Nasal cavity respiratory epithelium epithelial cell of viscerocranial mucosa (primary cell): ENCODE results near the gene ANP32D. TPM values are rescaled to one million over a fixed set of nuclear protein-coding genes. Genes with fewer than 3 reads are reported as not detected.

ENCODE experiments used
- total RNA-seq: library from RNA; depleted of rRNA; stranded (reverse); fragments of >200 nt; gene quantifications from 2 replicates; pipeline ENCODE4 v1.2.3, GENCODE V29; 2014

Gene ANP32D
- total RNA-seq, result not detected in 2 replicates

DNA sequence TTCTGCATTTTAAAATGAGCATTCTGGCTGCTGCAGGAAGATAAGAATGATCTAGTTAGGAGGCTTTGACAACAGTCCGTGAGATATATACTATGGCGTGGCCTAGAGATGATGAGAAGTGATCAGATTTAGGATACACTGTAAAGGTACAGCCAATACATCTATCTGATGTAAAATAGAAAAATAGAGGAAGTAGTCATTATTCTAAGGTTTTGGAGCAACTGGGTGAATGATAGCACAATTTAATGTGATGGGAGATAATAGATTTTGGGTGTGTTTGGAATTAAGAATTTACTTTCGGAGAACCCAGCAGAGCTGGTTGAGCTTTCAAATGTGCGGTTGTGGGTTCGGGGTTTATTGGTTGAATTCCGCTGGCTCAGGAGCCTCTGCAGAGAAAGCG is at the start of gene ANP32D:
Gene ANP32D (plus strand): TSS at position 301 of the 400 bp plus-strand sequence. CDS start 106 bp downstream, outside the sequence.

DNA sequence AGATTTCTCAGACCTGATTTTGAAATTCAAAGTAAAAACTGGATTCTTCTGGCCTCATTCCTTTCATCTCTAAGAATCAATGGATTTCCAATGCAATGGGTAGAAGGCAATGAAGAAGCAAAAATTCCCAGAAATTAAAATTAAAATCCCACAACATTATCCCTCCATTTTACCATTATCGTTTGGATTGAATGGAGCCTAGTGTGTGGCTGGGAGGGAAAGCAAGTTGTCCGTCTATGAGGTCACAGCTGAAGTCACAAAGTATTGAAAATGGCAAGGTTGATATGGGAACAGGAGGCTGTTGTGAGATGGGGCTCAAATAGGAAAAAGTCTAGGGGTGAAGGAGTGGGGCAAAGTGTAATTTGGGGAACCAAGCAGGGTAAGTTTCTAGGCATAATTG is 9.8 kb downstream of the ANP32D start, which contains the start of gene C12orf54:
Gene C12orf54 (plus strand): TSS at position 301 of the 400 bp plus-strand sequence. CDS start 799 bp downstream, outside the sequence.

Other genes starting within 250 kb of the ANP32D start
- gene ZNF641, start 121.6 kb upstream of the ANP32D start, total RNA-seq, result 14.4 and 15.1 TPM in 2 replicates
- 3.5 and 5.1 TPM in 2 replicates for gene C12orf54, start 9.9 kb downstream of the ANP32D start, total RNA-seq
- not detected in 2 replicates for gene OR8S1, start 53.1 kb downstream of the ANP32D start, total RNA-seq
- not detected in 2 replicates for gene LALBA, start 97.5 kb downstream of the ANP32D start, total RNA-seq
- gene KANSL2, start 209.7 kb downstream of the ANP32D start, total RNA-seq, result 61.7 and 87.1 TPM in 2 replicates
- gene CCNT1, start 244.1 kb downstream of the ANP32D start, total RNA-seq, result 38.9 and 42.0 TPM in 2 replicates